Fibroblast of peridontal ligament (primary cell): Measurements from ENCODE around the gene GGA2.
"Not testable (repeated sequence)": the region's sequence is repeated elsewhere in the genome, so short reads cannot be mapped to it uniquely, and the experiment has no call there.

ENCODE experiments used
- DNase-seq: peaks from one replicate; pipeline ENCODE4 v3.0.0-alpha.2; 2010; ENCODE audit errors: extremely low read depth

The GGA2 gene

GRCh38 chr16:23504076-23504452 lies 6.2 kb downstream of the GGA2 start:
- DNase-seq: peak; percentile 60

- DNase-seq: no peak
Observed at GRCh38 chr16:23502466-23502865, 7.8 kb downstream of the GGA2 start.

- no peak for DNase-seq
Observed at GRCh38 chr16:23501291-23501690, 9.0 kb downstream of the GGA2 start.

- no peak for DNase-seq
Observed at GRCh38 chr16:23500862-23501225, 9.4 kb downstream of the GGA2 start.

- DNase-seq: no peak
Observed at GRCh38 chr16:23500212-23500861, 10.0 kb downstream of the GGA2 start.

GRCh38 chr16:23499801-23500200 lies 10.5 kb downstream of the GGA2 start:
- no peak for DNase-seq

GRCh38 chr16:23498863-23499262 lies 11.4 kb downstream of the GGA2 start:
- no peak for DNase-seq

GRCh38 chr16:23497543-23497868 lies 12.8 kb downstream of the GGA2 start:
- DNase-seq: no peak

GRCh38 chr16:23496821-23497542 lies 13.3 kb downstream of the GGA2 start:
- peak; percentile 23 for DNase-seq

- DNase-seq: no peak
Observed at GRCh38 chr16:23495671-23496070, 14.6 kb downstream of the GGA2 start.

GRCh38 chr16:23494188-23494587 lies 16.1 kb downstream of the GGA2 start:
- no peak for DNase-seq

GRCh38 chr16:23491490-23492391 lies 18.6 kb downstream of the GGA2 start:
- DNase-seq: no peak

- no peak for DNase-seq
Observed at GRCh38 chr16:23486480-23486879, 23.8 kb downstream of the GGA2 start.

GRCh38 chr16:23485841-23486240 lies 24.5 kb downstream of the GGA2 start:
- DNase-seq: no peak

GRCh38 chr16:23485257-23485614 lies 25.1 kb downstream of the GGA2 start:
- no peak for DNase-seq

GRCh38 chr16:23484510-23485256 lies 25.6 kb downstream of the GGA2 start:
- DNase-seq: no peak

GRCh38 chr16:23483492-23483891 lies 26.8 kb downstream of the GGA2 start:
- DNase-seq: not testable (repeated sequence)

- DNase-seq: no peak
Observed at GRCh38 chr16:23482778-23483177, 27.5 kb downstream of the GGA2 start.

- no peak for DNase-seq
Observed at GRCh38 chr16:23480257-23480656, 30.0 kb downstream of the GGA2 start.

GRCh38 chr16:23479138-23479537 lies 31.2 kb downstream of the GGA2 start:
- DNase-seq: no peak

GRCh38 chr16:23478566-23478965 lies 31.7 kb downstream of the GGA2 start:
- no peak for DNase-seq

GRCh38 chr16:23476289-23476688 lies 34.0 kb downstream of the GGA2 start:
- DNase-seq: no peak
